ENCODE results near the gene MNS1. TPM values are rescaled to one million over a fixed set of nuclear protein-coding genes. Genes with fewer than 3 reads are reported as not detected.

Gene MNS1
- total RNA-seq, 1 experiment from 2014 or later: 5.8 TPM

Other genes with a start within 250 kb of the MNS1 start
- gene RFX7, start 221.3 kb downstream of the MNS1 start, total RNA-seq (2014; rRNA removed): 7.2 and 9.8 TPM in 2 replicates
- 4.4 and 4.8 TPM in 2 replicates for gene TEX9, start 99.7 kb downstream of the MNS1 start, total RNA-seq (2014; rRNA removed)

Data from LHCN-M2 (cell line).